Measurements from ENCODE around the gene TIMM10B. TPM values are rescaled to one million over a fixed set of nuclear protein-coding genes. Genes with fewer than 3 reads are reported as not detected.
A peak's percentile ranks its signal among the peaks of the same experiment; 100 is the strongest.

Gene TIMM10B
- total RNA-seq, 6 experiments from 2014 or later, result 29.0 to 39.3 (median 31.0) TPM

DNA sequence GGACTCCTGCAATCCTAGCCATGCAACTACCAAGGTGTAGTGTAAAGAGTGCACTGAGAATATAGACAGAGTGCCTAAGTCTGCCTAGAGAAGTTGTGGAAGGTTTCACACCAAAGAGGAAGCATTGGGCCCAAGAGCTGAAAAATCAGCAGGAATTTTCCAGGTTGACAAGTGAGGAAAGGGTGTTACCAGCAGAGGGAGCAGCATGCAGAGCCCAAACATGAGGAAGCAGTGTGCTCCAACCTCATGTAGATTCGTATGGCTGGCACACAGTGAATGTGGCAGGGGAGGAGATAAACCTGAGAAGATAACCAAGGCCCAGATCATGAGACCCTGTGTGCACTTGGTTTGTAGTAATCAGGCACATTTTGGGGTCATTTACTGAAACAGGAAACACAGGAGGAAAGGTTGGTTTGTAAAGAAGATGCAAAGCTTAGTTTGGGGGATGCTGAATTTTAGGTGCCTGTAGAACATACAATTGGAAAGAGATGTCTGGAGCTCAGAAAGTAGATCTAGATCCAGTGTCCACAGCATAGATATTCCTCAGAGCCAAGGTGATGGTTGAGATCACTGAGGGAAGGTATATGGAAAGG is 42.2 kb upstream of the TIMM10B start:
- Mint-ChIP-seq H3K4me3 (no peak overlapping the region), H3K27ac (no peak overlapping the region), H3K9me3 (no peaks in the 10 kb centered on the region), H3K27me3 (ENCODE audit: insufficient read depth) (no peaks in the 10 kb centered on the region; the same call in none of the 2 replicates), H3K4me1 (ENCODE audit: low read depth) (no peaks in the 10 kb centered on the region), H3K36me3 (ENCODE audit: low read depth) (no peaks in the 10 kb centered on the region)
- DNase-seq, result peak; percentile 55
- TF ChIP-seq, protein P1, sequence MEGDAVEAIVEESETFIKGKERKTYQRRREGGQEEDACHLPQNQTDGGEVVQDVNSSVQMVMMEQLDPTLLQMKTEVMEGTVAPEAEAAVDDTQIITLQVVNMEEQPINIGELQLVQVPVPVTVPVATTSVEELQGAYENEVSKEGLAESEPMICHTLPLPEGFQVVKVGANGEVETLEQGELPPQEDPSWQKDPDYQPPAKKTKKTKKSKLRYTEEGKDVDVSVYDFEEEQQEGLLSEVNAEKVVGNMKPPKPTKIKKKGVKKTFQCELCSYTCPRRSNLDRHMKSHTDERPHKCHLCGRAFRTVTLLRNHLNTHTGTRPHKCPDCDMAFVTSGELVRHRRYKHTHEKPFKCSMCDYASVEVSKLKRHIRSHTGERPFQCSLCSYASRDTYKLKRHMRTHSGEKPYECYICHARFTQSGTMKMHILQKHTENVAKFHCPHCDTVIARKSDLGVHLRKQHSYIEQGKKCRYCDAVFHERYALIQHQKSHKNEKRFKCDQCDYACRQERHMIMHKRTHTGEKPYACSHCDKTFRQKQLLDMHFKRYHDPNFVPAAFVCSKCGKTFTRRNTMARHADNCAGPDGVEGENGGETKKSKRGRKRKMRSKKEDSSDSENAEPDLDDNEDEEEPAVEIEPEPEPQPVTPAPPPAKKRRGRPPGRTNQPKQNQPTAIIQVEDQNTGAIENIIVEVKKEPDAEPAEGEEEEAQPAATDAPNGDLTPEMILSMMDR (IDR thresholded peaks at IDR 0.05), result peak; percentile 84

DNA sequence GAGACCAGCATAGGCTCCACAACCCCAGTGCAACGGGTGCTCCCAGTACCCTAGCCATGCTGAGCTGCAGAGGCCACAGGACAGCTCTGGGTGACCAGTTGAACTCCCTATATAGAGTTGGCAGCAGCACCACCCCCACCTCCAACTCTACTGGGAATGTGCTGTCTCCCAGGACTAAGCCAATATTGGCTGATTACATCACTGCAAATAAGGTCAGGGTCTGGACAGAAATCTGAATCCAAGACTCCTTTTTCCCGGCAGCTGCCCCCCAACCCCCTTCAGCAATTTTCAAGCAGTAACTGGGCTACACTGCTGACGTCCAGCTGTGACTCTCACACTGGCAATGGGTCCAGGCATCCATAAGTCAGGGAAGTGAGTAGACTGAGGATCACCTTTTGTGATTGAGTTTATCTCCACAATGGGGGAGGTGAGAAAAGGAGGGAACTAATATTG is 40.4 kb upstream of the TIMM10B start, which contains the start of gene HPX:
TSS of gene HPX (minus strand) at position 82 of the 453 bp plus-strand sequence. CDS start at position 58, 24 bp downstream.
- no peaks in the 10 kb centered on the region for H3K27me3 Mint-ChIP-seq (ENCODE audit: insufficient read depth)

DNA sequence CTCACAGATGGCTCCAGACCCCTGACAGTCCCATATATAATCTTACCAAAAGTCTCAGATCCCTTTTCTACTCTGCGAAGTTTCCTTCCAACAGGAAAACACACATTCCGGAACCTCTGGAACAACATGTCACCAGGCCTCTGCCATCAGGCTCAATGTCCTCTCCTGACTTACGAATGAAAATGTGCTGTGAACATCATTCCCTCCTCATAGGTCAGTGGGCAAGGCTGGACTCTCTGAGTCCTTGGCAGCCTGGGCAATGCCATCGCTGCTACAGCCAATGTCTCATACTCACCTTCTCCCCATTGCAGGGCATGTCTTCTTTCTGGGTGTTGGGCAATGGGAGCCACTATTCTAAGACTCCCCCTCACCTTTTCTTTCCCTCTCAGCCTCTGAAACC is 38.9 kb upstream of the TIMM10B start:
- no peaks in the 10 kb centered on the region for H3K4me1 Mint-ChIP-seq (ENCODE audit: low read depth)
- DNase-seq, result no peak
- no peaks in the 10 kb centered on the region for H3K27me3 Mint-ChIP-seq (ENCODE audit: insufficient read depth)
- TF ChIP-seq, protein P1 (IDR thresholded peaks at IDR 0.05), result no peak
- H3K36me3 Mint-ChIP-seq (ENCODE audit: low read depth), result no peaks in the 10 kb centered on the region
- no peak overlapping the region for H3K27ac Mint-ChIP-seq
- no peaks in the 10 kb centered on the region for H3K9me3 Mint-ChIP-seq
- no peak overlapping the region for H3K4me3 Mint-ChIP-seq

More for the DNA sequence above, 40.4 kb upstream of the TIMM10B start, which contains the start of gene HPX:
- TF ChIP-seq, protein P1 (IDR thresholded peaks at IDR 0.05), result no peak
- H3K4me3 Mint-ChIP-seq, result no peak within 1 kb of the TSS
- no peak for DNase-seq
- no peaks in the 10 kb centered on the region for H3K36me3 Mint-ChIP-seq (ENCODE audit: low read depth)
- no peak within 1 kb of the TSS for H3K27ac Mint-ChIP-seq
- H3K4me1 Mint-ChIP-seq (ENCODE audit: low read depth), result no peaks in the 10 kb centered on the region
- no peaks in the 10 kb centered on the region for H3K9me3 Mint-ChIP-seq

DNA sequence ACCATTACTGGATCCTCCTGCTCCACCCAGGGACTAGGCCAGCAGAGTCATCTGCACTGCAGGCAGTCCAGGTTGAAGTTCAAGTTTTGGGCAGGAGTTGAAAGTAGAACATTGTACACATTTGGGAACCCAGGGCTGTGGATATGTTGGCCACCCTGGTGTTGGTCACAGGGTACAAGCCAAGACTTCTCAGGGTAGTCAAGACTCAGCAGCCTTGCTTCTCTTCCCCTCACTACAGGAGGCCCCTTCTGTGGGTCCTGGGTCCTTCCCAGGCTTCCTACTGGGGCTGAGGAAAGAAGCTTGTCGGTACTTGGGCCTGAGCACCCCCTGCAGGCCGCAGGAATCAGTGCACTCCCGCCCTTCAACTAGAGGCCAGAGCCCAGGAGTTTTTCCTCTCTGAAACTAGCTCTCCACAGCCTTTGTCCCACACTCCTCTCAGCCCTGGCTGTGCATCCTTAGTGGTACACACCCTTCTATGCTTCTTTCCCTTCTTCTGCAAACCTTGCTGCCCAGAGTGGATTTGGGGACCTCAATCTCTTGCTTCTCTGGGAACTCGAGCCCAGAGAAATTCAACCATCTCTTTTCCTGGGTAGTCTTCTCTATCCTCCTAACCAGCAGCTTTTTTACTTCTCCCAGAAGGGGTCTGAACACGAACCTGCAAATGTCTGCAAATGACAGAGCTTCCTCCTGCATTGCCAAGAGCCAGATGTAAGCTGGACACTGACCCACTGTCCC is 37.9 kb upstream of the TIMM10B start:
- DNase-seq, result peak; percentile 38
- H3K27me3 Mint-ChIP-seq (ENCODE audit: insufficient read depth), result no peaks in the 10 kb centered on the region
- H3K27ac Mint-ChIP-seq, result no peak overlapping the region
- no peaks in the 10 kb centered on the region for H3K9me3 Mint-ChIP-seq
- no peaks in the 10 kb centered on the region for H3K36me3 Mint-ChIP-seq (ENCODE audit: low read depth)
- TF ChIP-seq, protein P1 (IDR thresholded peaks at IDR 0.05), result peak; percentile 88
- no peaks in the 10 kb centered on the region for H3K4me1 Mint-ChIP-seq (ENCODE audit: low read depth)
- H3K4me3 Mint-ChIP-seq, result no peak overlapping the region

DNA sequence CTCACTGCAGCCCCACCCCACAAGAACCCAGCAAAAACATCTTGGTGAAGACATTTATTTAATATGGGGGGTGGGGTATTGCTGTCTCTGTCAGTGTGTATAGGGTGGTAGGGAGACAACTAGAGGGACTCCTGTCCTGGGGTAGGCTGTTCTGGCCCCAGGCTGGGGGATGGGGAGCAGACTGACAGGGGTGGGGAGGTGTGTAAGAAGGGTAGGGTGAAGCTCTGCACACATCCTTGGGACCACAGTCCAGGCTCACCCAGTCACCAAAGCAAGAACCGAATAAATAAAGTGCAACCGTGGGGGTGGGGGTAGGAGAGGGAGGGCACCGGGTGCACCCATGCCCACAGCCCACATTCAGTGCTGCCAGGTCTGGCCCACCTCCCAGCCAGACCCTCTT is 32.7 kb upstream of the TIMM10B start:
- no peak overlapping the region for H3K4me3 Mint-ChIP-seq
- H3K4me1 Mint-ChIP-seq (ENCODE audit: low read depth), result 0 out of 2 replicates have a peak, but pooled peaks cover 6% of the 10 kb centered on the region
- no peaks in the 10 kb centered on the region for H3K27me3 Mint-ChIP-seq (ENCODE audit: insufficient read depth)
- no peak overlapping the region for H3K27ac Mint-ChIP-seq
- peaks cover 6% of the 10 kb centered on the region; the same call in 1 of the 2 replicates for H3K36me3 Mint-ChIP-seq (ENCODE audit: low read depth)
- no peaks in the 10 kb centered on the region for H3K9me3 Mint-ChIP-seq
- TF ChIP-seq, protein P1 (IDR thresholded peaks at IDR 0.05), result no peak
- DNase-seq, result no peak

All from HFFc6 (cell line).